GF-D8 (cell line): ENCODE results near the gene ZNF513.
A peak's percentile ranks its signal among the peaks of the same experiment; 100 is the strongest.
"Not testable (repeated sequence)": the region's sequence is repeated elsewhere in the genome, so short reads cannot be mapped to it uniquely, and the experiment has no call there.

Experiments
- DNase-seq: peaks from one replicate; lab custom pipeline; 2025; lab: John Stamatoyannopoulos, UW

The ZNF513 gene

DNA sequence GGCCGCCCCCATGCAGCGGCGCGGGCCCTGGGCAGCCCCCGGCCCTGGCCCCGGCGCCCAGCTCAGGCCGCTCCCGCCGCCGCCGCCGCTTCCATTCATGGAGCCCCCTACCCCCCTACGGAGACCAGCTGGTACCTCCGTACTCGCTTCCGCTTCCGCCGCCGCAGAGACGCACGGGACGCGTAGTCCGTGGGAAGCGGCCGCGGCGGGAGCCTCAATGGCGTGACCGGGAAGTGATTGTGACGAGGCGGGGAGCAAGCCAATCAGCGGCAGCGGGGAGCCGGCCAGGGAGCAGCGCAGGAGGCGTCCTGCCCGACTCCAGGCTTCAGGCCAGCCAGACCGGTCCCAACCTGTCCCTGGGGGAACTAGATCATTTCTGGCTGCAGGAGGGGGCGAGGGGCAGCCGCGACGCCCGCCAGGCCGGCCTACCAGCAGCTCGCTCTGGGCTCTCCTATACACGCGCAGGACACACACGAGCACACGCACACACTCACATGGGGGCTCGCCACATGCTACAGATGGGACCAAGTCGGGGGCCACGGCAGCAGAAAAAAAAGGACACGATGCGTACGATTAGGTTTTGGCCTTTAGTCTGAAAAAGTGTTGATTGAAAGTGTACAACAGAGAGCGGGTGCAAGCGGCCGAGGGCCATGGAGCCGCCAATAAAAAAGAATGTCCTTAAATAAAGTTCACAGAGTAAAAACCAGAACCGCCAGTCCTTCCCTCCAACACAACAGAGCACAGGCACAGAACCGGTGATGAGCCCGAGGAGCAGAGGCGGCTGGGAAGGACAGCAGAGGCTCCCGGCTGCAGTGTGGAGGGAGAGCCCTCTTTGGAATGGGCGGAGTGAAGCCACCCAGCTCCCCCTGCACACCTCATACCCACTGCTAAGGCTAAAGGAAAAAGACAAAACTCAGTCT, at the start of gene ZNF513:
TSS of gene ZNF513 (minus strand) at position 109 of the 920 bp plus-strand sequence. CDS start 208 bp downstream, outside the sequence.
- peak; percentile 33 for DNase-seq

GRCh38 chr2:27428978-27429541, 48.5 kb upstream of the ZNF513 start:
- DNase-seq, result peak; percentile 54

DNA sequence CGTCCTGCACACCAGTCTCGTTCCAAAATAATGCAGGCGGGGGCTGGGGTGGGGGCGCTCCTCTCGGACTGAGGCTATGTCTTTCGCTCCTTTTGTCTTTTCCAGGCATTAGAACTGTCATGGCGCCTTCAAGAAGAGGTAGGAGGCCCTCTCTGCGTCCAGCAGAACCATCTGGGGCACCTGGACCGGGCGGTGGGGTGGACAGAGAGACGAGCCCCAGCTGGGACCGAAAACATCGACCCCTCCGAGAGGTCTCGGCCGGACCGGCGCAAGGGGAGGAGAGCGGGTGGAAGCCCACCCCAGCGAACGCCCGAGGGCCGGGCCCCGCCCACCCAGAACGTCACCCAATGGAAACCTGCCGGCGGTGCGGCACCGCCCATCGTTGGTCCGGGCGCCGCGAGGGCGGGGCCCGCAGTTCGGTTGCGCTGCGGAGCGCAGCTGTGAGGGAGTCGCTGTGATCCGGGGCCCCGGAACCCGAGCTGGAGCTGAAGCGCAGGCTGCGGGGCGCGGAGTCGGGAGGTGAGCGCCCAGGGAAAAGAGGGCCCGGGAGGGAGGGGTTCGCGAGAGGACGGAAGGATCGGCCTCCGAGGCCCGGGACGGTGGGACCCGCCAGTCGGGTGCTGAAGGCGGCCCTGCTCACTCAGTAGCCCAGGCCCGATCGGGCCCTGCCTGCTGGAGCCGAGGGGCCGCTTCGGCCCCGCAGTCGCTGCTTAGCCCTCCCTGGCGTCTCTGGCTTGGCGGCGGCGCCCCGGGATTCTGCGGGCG, 47.9 kb upstream of the ZNF513 start, which contains the start of gene NRBP1:
TSS of gene NRBP1 (plus strand) at position 419 of the 765 bp plus-strand sequence. CDS start 4,643 bp downstream, outside the sequence.
- peak; percentile 73 for DNase-seq

GRCh38 chr2:27427863-27428212, 47.3 kb upstream of the ZNF513 start:
- DNase-seq, result no peak

GRCh38 chr2:27425039-27425438, 44.5 kb upstream of the ZNF513 start:
- DNase-seq, result not testable (repeated sequence)

GRCh38 chr2:27422958-27423357, 42.4 kb upstream of the ZNF513 start:
- no peak for DNase-seq

DNA sequence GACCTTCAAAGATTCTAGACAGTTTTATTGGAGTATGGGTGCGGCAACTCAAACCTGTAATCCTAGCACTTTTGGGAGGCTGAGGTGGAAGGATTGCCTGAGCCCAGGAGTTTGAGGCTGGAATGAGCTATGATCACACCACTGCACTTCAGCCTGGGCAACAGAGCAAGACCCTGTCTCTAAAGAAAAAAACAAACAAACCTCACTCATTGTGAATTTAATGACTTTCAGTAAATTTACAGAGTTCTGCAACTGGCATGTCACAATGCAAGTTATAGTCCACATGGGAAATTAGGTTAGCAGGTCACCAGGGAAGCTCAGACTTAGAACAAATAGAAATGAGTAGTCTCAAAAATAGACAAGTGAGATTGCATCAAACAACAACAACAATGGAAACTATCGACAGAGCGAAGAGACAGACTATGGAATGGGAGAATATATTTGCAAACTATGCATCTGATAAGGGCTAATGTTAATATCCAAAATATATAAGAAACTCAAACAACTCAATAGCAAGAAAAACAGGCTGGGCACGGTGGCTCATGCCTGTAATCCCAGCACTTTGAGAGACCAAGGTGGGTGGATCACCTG, 41.2 kb upstream of the ZNF513 start:
- DNase-seq, result no peak

DNA sequence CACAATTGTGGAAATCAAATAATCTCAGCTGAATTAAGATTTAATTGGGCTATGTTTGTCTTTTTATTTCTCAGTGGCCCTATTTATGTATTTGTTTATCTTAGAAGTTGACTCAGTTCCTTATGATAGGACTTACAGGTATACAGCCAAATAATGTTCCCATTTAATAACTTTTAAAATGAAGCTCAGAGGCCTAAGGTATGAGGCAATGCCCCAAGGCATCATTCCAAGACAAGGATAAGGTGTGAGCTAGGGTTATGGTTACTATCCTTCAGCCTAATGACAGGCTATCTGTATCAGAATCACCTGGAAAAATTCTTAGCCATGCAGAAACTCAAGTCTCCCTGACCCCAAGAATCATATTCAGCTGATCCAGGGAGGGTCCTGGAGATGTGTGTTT, 40.5 kb upstream of the ZNF513 start:
- DNase-seq, result no peak

DNA sequence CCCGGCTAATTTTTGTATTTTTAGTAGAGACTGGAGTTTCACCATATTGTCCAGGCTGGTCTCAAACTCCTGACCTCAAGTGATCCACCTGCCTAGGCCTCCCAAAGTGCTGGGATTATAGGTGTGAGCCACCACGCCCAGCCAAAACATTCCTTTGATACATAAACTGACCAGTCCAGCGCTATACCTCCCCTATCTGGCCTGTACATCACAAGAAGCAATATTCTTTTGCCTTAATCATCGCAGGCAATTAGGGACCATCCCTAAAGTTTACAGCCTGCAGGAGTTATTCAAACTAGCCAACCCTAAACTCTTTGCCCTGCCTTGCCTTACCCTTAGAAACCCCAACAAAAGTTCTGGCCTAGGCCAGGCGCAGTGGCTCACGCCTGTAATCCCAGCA, 35.6 kb upstream of the ZNF513 start:
- no peak for DNase-seq

- DNase-seq, result no peak
Observed at GRCh38 chr2:27412419-27413152, 32.1 kb upstream of the ZNF513 start.

- DNase-seq, result peak; percentile 85
Observed at GRCh38 chr2:27409321-27410073, 29.0 kb upstream of the ZNF513 start, which contains the start of gene PPM1G. PPM1G (minus strand) TSS chr2:27409591; CDS start chr2:27409422, 169 bp downstream.

DNA sequence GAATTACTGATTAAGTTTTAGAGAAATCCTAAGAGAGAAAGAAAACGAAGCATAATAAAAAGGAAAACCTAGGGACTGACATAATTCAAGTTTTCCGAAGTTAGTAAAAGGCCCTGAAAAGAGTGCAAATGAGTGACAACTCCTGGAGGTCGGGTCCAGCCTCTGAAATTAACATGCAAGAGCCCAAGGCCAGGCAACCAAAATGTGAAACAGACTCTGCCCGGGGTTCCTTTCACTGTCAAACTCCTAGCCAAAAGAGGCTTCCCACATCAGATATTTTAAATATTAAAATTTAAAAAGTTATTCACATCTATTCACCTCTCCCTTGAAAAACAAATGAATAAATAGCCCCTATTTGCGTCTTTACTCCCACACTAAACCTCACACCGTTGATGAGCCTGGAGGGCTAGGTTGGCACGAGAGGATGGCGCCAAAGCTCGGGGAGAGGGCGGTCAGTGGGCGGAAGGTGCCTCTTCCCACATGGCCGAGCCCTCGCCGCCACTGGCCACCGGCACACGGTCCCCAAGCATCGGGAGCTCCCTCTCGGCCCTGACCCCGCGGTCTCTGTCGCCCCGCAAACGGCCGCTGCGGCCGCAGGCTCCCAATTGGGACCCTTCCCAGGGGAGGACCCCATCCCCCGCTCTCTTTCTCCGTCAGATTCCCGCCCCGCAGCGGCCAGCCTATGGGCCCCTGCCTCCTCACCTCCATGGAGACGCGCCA, 28.2 kb upstream of the ZNF513 start:
- DNase-seq, result no peak

DNA sequence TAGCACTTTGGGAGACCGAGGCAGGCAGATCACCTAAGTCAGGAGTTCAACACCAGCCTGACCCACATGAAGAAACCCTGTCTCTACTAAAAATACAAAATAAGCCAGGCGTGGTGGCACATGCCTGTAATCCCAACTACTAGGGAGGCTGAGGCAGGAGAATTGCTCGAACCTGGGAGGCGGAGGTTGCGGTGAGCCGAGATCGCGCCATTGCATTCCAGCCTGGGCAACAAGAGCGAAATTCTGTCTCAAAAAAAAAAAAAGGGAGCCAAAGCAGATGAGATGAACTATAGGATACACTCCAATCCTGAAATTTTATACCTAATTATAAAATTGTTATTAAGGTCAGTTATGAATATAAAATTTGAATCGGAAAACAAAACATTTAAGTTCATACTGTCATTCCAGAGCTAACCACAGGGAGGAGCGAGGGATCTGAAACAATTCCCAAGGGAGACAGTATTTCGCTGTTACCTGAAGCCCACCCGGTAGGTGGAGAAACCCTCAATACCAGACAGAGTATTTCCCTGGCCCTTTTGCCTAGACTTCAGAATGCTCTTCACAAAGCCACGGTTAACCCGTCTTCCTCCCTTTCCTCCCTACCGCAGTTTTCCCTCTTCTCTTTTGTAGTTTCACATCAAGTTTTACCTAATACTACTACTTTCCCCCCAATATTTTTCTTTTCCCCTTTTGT, 27.4 kb upstream of the ZNF513 start:
- DNase-seq, result no peak

DNA sequence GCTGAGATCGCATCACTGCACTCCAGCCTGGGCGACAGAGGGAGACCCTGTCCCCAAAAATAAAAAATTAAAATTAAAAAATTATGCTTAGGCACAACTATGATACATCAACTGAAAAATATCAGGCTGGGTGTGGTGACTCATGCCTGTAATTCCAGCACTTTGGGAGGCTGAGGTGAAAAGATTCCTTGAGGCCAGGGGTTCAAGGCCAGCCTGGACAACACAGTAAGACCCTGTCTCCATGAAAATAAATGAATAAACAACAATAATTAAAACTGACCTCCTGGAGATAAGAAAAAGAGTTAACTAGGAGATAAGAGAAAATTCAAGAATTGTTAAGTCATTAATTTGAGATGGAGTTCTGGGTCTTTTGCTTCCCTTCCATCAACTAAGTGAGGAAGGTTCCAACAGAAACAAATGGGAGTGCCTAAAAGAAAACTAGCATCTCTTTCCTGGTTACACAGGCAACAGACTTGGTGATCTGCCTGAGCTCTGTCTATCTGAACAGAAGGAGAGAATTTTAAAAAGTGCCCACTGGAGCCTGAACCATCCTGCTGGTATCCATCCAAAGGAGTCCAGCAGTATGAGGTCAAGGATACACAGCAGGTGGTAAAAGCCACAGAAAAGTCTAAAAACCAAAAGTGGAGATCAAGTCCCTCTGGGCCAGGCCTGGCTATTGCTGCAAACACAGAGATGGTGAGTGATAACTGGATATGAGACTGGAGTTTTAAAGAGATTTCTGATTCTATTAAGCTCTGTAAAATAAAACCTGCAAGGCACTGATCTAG, 20.0 kb upstream of the ZNF513 start:
- DNase-seq, result no peak

GRCh38 chr2:27398962-27399361, 18.4 kb upstream of the ZNF513 start:
- no peak for DNase-seq

DNA sequence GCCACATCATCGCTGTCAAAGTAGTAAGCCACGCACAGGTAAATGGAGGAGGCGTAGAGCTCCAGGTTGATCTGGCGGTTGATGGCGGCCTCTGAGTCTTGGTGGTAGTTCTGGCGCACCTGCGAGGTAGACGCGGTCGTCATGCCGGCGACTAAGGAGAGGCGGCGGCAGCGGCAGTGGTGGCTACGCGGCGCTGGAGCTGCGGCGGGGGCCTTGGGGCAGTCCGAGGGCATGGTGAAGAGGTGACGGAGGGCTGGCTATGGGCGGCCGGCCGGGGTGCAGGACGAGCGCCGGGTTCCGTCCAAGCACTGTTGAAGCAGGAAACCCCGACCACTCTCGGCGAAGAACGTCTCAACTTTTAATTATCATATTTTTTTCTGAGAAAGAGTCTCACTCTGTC, 12.7 kb upstream of the ZNF513 start:
- no peak for DNase-seq

DNA sequence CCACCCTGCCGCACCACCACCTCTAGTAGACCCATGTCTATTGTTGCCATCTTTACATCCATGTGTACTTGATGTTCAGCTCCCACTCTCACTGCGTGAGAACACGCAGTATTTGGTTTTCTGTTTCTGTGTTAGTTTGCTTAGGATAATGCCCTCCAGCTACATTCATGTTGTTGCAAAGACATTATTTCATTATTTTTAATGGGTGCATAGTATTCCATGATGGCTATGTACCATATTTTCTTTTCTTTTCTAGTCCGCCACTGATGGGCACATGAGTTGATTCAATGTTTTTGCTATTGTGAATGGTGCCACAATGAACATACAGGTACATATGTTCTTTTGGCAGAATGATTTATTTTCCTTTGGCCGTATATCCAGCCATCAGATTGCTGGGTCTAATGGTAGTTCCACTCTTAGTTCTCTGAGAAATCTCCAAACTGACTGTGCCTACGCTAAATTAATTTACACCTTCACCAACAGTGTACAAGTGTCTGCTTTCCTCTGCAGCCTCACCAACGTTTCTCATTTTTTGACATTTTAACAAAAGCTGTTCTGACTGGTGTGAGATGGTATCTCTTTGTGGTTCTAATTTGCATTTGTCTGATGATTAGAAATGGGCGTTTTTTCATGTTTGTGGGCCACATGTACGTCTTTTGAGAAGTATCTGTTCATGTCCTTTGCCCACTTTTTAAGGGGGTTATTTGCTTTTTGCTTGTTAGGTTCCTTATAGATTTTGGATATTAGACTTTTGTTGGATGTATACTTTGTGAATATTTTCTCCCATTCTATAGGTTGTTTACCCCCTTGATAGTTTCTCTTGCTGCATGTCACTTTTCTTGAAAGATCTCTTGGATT, 10.5 kb upstream of the ZNF513 start:
- no peak for DNase-seq
